Heart left ventricle (tissue), 16 donors: ENCODE data around the gene HPS3. TPM values are rescaled to one million over a fixed set of nuclear protein-coding genes. Genes with fewer than 3 reads are reported as not detected.

Experiments
- ATAC-seq, 4 donors: fragments of 200-7000 bp; cut with Tn5 transposase; one replicate each; pipeline ENCODE4 v1.9.1; 2020 to 2022; ENCODE audit warnings: moderate library complexity in 4 of 4, mild to moderate bottlenecking in 3 of 4, moderate number of reproducible peaks in 1 of 4
- DNase-seq, 5 donors: peaks; one replicate each; pipeline ENCODE4 v3.0.0-alpha.2; 2020
- H3K27ac ChIP-seq, 12 donors: fragments of 200-600 bp; sonication (generic) in 4 of 12; one replicate each; pipeline versions ENCODE4 v1.5.0 to v1.8.0; 2016 to 2022; ENCODE audit warnings: mild to moderate bottlenecking in 2 of 12
- H3K27me3 ChIP-seq, 9 donors: fragments of 200-600 bp; sonication (generic) in 2 of 9; one replicate each; pipeline versions ENCODE4 v1.5.1 to v1.8.0; 2016 to 2022; ENCODE audit warnings: mild to moderate bottlenecking in 3 of 9
- H3K36me3 ChIP-seq, 9 donors: fragments of 200-600 bp; sonication (generic) in 2 of 9; one replicate each; pipeline versions ENCODE4 v1.5.0 to v1.8.0; 2018 to 2022; ENCODE audit warnings: mild to moderate bottlenecking in 2 of 9
- H3K4me1 ChIP-seq, 12 donors: fragments of 200-600 bp; sonication (generic) in 4 of 12; one replicate each; pipeline versions ENCODE4 v1.5.0 to v1.8.0; 2016 to 2022; ENCODE audit warnings: mild to moderate bottlenecking in 3 of 12
- H3K4me3 ChIP-seq, 12 donors: fragments of 200-600 bp; sonication (generic) in 4 of 12; one replicate each; pipeline versions ENCODE4 v1.5.0 to v1.8.0; 2017 to 2022; ENCODE audit warnings: mild to moderate bottlenecking in 9 of 12, moderate library complexity in 4 of 12
- H3K9me3 ChIP-seq, 12 donors: fragments of 200-600 bp; sonication (generic) in 4 of 12; one replicate each; pipeline versions ENCODE4 v1.5.0 to v1.8.0; 2016 to 2022; ENCODE audit warnings: mild to moderate bottlenecking in 1 of 12
- CTCF ChIP-seq, 12 donors: fragments of 200-600 bp; sonication (generic) in 4 of 12; IDR thresholded peaks; one replicate each; pipeline versions ENCODE4 v1.5.0 to v1.8.0; 2018 to 2022; ENCODE audit warnings: antibody characterized with exemption in 12 of 12, mild to moderate bottlenecking in 5 of 12
- POLR2A ChIP-seq, 2 donors: fragments of 450-650 bp; IDR thresholded peaks; one replicate each; pipeline ENCODE4 v1.6.1; 2017; ENCODE audit warnings: antibody characterized with exemption in 2 of 2, mild to moderate bottlenecking in 2 of 2, moderate library complexity in 2 of 2
- WGBS, 4 donors: extraction: QIAGEN DNeasy Blood & Tissue Kit in 2 of 4; methylation state at CpG; one replicate each; pipeline versions ENCODE4 v1.1.5 to v1.1.7; 2013 to 2018; 5-methylcytosine and 5-hydroxymethylcytosine counted together
- intact Hi-C, 10 donors: fragments of 100-400 bp; cut with DNase I; formaldehyde crosslinking; loops; one replicate each; pipeline versions ENCODE4 v1.11.1 to v1.14.2; 2022
- polyA plus RNA-seq, 2 donors: library from polyadenylated mRNA; stranded (reverse); fragments of 200-250 nt; gene quantifications; one replicate each; pipeline ENCODE4 v1.2.3, GENCODE V29; 2013
- total RNA-seq, 9 donors: library from RNA; depleted of rRNA in 2 of 9; stranded (reverse); fragments of >200 nt in 2 of 9; fragmentation: NEBNext Ultra II Directional in 3 of 9; extraction: Animal tissue kit (Norgen Biotek cat#: 25700) in 3 of 9; gene quantifications; one replicate each; pipeline versions ENCODE4 v1.1.0 to v1.2.4, GENCODE V29; 2016 to 2023
- donor health status: ischemic (EF 13 %, LVEDD 7.1; RV severe dilation, severe dysfunction).
- donor health status: healthy with polysubstance abuse.
- donor health status: DM: no; HTN: yes; CAD: no.
- donor health status: DM: no; HTN: no; CAD: no.
- donor health status: ischemic (EF 25% LVEDD 6.9; RV normal size, moderate dysfunction).
- donor health status: ischemic (EF 25% LVEDD 5.7; RV mildly dilated, moderate dysfunction).
- donor health status: healthy.
- donor health status: DM: yes; HTN: yes; CAD: no.
- donor health status: ischemic (EF 35%, LVEDD 5.7; RV mildly dilated, moderate dysfunction).
- donor health status: nonischemic (EF 11% LVEDD 7.7; RV severe dilation, severe dysfunction).
- donor health status: DM: yes; HTN: yes; CAD: no.
- donor health status: PGD.
- donor health status: ischemic (EF 29% LVEDD 5.4; RV normal size, mild dysfunction).
- donor health status: nonischemic (EF 23%, LVEDD 6.1; RV moderate dilation, normal function).

HPS3 gene
- total and polyA plus RNA-seq, 11 donors = 3.0 to 15.6 (median 6.0) TPM

GRCh38 chr3:149221783-149222517, 92.5 kb downstream of the HPS3 start, which contains the start of gene CP:
TSS of gene CP (minus strand) at chr3:149221829. CDS start at chr3:149221792, 37 bp downstream.
- Histone ChIP-seq H3K36me3 (no peaks in the 10 kb centered on the region), H3K27me3 (no peaks in the 10 kb centered on the region), H3K9me3 (no peaks in the 10 kb centered on the region), H3K4me1 (peaks cover 0 to 22% (median 7%) of the 10 kb centered on the region in 12 donors), H3K27ac (no peak within 1 kb of the TSS), H3K4me3 (peak within 1 kb of the TSS in 6 of 12 donors; percentile 3 to 28 (median 8))
- TF ChIP-seq POLR2A (IDR thresholded peaks at IDR 0.05) (no peak), CTCF (IDR thresholded peaks at IDR 0.05) (no peak)
- intact Hi-C loops = no loop called here
- WGBS, 4 donors = 53 to 70% (median 63%) methylated on average over 3 of the region's 3 CpGs
- ATAC-seq (peak in 1 of 4 donors; percentile 46), DNase-seq (no peak)

Other genes with a start within 250 kb of the HPS3 start
- 100 to 1,000 TPM in 7 of 9 donors, 10 to 100 TPM in 2; 78.2 to 190 (median 144) TPM for gene GYG1, start 138.1 kb upstream of the HPS3 start, total RNA-seq
- gene GYG1, start 138.1 kb upstream of the HPS3 start, polyA plus RNA-seq = 100 to 1,000 TPM; 112 to 313 TPM
- 10 to 100 TPM; 12.3 to 39.4 (median 22.0) TPM for gene HLTF, start 43.1 kb upstream of the HPS3 start, total RNA-seq
- gene HLTF, start 43.1 kb upstream of the HPS3 start, polyA plus RNA-seq = 1 to 10 TPM; 4.0 to 9.1 TPM
- gene CP, start 92.2 kb downstream of the HPS3 start, total RNA-seq = 1 to 10 TPM in 8 of 9 donors, under 1 TPM in 1; 0.68 to 5.5 (median 3.5) TPM
- 1 to 10 TPM in 1 of 2 donors, under 1 TPM in 1; 0.84 to 3.6 TPM for gene CP, start 92.2 kb downstream of the HPS3 start, polyA plus RNA-seq
- 10 to 100 TPM in 4 of 9 donors, 1 to 10 TPM in 5; 6.0 to 19.9 (median 9.1) TPM for gene TM4SF18, start 204.0 kb downstream of the HPS3 start, total RNA-seq
- gene TM4SF18, start 204.0 kb downstream of the HPS3 start, polyA plus RNA-seq = 1 to 10 TPM; 4.5 to 7.0 TPM
- gene TM4SF1, start 248.0 kb downstream of the HPS3 start, total RNA-seq = 100 to 1,000 TPM in 5 of 9 donors, 10 to 100 TPM in 4; 61.6 to 224 (median 111) TPM
- 100 to 1,000 TPM in 1 of 2 donors, 10 to 100 TPM in 1; 99.4 to 117 TPM for gene TM4SF1, start 248.0 kb downstream of the HPS3 start, polyA plus RNA-seq